ENCODE data around the gene CMTM5. TPM values are rescaled to one million over a fixed set of nuclear protein-coding genes. Genes with fewer than 3 reads are reported as not detected.
"Not testable (repeated sequence)": the region's sequence is repeated elsewhere in the genome, so short reads cannot be mapped to it uniquely, and the experiment has no call there.

Gene CMTM5
- total and polyA plus RNA-seq, 10 donors = 1.3 to 13.0 (median 4.1) TPM

- DNase-seq = no peak
- no peaks in the 10 kb centered on the region for H3K9me3 ChIP-seq
- 85 to 96% (median 92%) methylated on average over 29 of the region's 29 CpGs for WGBS, 5 donors
- H3K36me3 ChIP-seq = no peaks in the 10 kb centered on the region
- no peak overlapping the region for H3K27ac ChIP-seq
- intact Hi-C loops (cut with DNase I; ENCODE audit: low total_unique reads) = loop anchor here (5.0 kb wide), 1 partner anchor 117 kb away; no protein-coding TSS in a partner anchor
- H3K4me1 ChIP-seq = no peaks in the 10 kb centered on the region
- TF ChIP-seq POLR2AphosphoS5 (IDR thresholded peaks at IDR 0.05) (no peak), POLR2A (IDR thresholded peaks at IDR 0.05) (no peak), CTCF (IDR thresholded peaks at IDR 0.05 in 8 of 11, conservative IDR thresholded peaks at IDR 0.05 in 3 of 11) (no peak)
- H3K27me3 ChIP-seq (replicated peaks in 1 of 7) = peaks cover 0 to 43% (median 3%) of the 10 kb centered on the region in 7 donors
- no peak overlapping the region for H3K4me3 ChIP-seq
Observed at GRCh38 chr14:23384364-23385080, 7.7 kb downstream of the CMTM5 start.

GRCh38 chr14:23385244-23385641, 8.4 kb downstream of the CMTM5 start:
- 79 to 91% (median 83%) methylated on average over 2 of the region's 2 CpGs for WGBS, 5 donors
- TF ChIP-seq POLR2AphosphoS5 (IDR thresholded peaks at IDR 0.05) (no peak), POLR2A (IDR thresholded peaks at IDR 0.05) (no peak), CTCF (IDR thresholded peaks at IDR 0.05 in 8 of 11, conservative IDR thresholded peaks at IDR 0.05 in 3 of 11) (no peak)
- Histone ChIP-seq H3K27ac (no peak overlapping the region), H3K9me3 (no peaks in the 10 kb centered on the region), H3K36me3 (no peaks in the 10 kb centered on the region), H3K27me3 (replicated peaks in 1 of 7) (peaks cover 0 to 39% (median 3%) of the 10 kb centered on the region in 7 donors), H3K4me1 (no peaks in the 10 kb centered on the region), H3K4me3 (no peak overlapping the region)
- intact Hi-C loops (cut with DNase I; ENCODE audit: low total_unique reads) = no loop called here
- DNase-seq = no peak

- Histone ChIP-seq H3K27ac (no peak overlapping the region), H3K36me3 (no peaks in the 10 kb centered on the region), H3K4me1 (no peaks in the 10 kb centered on the region), H3K4me3 (no peak overlapping the region), H3K27me3 (replicated peaks in 1 of 7) (peaks cover 0 to 37% (median 3%) of the 10 kb centered on the region in 7 donors), H3K9me3 (no peaks in the 10 kb centered on the region)
- WGBS, 5 donors = 88 to 95% (median 92%) methylated on average over 1 to 18 of the region's 18 CpGs
- no peak for DNase-seq
- intact Hi-C loops (cut with DNase I; ENCODE audit: low total_unique reads) = no loop called here
- TF ChIP-seq POLR2A (IDR thresholded peaks at IDR 0.05) = no peak
- TF ChIP-seq POLR2AphosphoS5 (IDR thresholded peaks at IDR 0.05) = no peak
- no peak for TF ChIP-seq CTCF (IDR thresholded peaks at IDR 0.05 in 8 of 11, conservative IDR thresholded peaks at IDR 0.05 in 3 of 11)
Observed at GRCh38 chr14:23385642-23386265, 8.9 kb downstream of the CMTM5 start.

GRCh38 chr14:23386266-23386657, 9.4 kb downstream of the CMTM5 start:
- intact Hi-C loops (cut with DNase I; ENCODE audit: low total_unique reads); H3K9me3 ChIP-seq; H3K36me3 ChIP-seq; DNase-seq; H3K4me3 ChIP-seq; H3K4me1 ChIP-seq; H3K27ac ChIP-seq: not testable (repeated sequence)
- WGBS, 5 donors = 86 to 90% (median 89%) methylated on average over 13 to 17 of the region's 17 CpGs
- peaks cover 0 to 32% (median 3%) of the 10 kb centered on the region in 7 donors for H3K27me3 ChIP-seq (replicated peaks in 1 of 7)

All from spleen (tissue), 11 donors.